HPDE6-E6E7 (cell line): Measurements from ENCODE around the gene TMEM176A.
A peak's percentile ranks its signal among the peaks of the same experiment; 100 is the strongest.
"Not testable (repeated sequence)": the region's sequence is repeated elsewhere in the genome, so short reads cannot be mapped to it uniquely, and the experiment has no call there.

ENCODE experiments used
- DNase-seq: peaks from one replicate; pipeline ENCODE4 v3.0.0; 2011; ENCODE audit warnings: missing footprints; ENCODE audit errors: extremely low spot score

TMEM176A gene

DNA sequence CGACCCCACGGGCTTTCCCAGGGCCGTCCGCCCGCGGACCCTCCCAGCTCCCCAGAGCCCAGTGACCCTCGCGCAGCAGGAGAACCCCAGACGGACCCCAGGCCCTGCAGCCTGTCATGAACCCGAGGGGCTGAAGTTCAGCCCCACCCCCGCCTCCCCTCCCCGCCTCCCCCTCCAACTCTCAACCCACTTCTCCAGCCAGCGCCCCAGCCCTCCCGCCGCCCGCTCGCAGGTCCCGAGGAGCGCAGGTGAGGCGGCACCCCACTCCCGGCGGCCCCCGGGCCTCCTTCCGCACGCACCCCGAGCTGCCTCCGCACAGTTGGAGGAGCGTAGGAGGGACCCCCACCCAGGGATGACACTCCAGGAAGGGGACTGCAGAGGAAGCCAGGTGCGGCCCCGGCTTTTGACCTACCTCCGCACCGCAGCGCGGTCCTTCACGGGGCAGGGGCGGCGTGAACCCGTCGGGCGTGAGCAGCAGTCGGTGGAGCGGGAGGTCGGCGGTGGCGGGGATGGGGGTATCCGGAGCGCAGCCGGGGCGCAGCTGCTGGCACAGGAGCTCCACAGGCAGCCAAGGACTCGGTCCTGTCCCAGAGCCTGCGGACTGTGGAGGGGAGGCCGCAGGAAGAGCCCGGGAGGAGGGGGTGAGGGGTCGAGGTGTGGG, at the start of gene TMEM176A:
TSS of gene TMEM176A (plus strand) at position 189 of the 661 bp plus-strand sequence. CDS start 782 bp downstream, outside the sequence.
- DNase-seq = no peak

- no peak for DNase-seq
Measured at GRCh38 chr7:150751702-150752101, 48.9 kb upstream of the TMEM176A start.

- DNase-seq = no peak
Measured at GRCh38 chr7:150753239-150753638, 47.3 kb upstream of the TMEM176A start.

DNA sequence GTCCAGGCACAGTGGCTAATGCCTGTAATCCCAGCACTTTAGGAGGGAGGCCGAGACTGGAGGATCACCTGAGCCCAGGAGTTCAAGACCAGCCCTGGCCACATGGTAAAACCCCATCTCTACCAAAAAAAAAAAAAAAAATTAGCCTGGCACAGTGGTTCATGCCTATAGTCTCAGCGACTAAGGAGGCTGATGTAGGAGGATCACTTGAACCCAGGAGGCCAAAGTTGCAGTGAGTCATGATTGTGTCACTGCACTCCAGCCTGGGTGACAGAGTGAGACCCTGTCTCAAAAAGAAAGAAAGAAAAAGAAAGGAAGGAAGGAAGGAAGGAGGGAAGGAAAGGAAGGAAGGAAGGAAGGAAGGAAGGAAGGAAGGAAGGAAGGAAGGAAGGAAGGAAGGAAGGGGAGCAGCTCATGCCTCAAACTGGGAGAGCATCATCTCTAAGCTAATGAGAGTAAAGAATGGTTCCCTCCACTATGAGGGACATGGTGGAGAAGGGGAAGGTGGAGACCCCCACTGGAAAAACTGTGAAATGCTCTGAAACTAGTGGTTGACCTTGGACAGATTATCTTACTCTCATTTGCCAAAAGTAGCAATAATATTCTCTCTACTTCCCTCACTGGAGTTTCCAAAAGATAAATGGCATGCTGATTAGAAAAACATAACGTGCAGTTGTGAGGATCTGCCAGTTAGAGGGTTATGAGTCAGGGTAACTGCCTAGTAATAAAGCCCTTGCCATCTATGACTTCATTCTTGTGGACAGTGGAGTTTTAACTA, 46.6 kb upstream of the TMEM176A start:
- no peak for DNase-seq

DNA sequence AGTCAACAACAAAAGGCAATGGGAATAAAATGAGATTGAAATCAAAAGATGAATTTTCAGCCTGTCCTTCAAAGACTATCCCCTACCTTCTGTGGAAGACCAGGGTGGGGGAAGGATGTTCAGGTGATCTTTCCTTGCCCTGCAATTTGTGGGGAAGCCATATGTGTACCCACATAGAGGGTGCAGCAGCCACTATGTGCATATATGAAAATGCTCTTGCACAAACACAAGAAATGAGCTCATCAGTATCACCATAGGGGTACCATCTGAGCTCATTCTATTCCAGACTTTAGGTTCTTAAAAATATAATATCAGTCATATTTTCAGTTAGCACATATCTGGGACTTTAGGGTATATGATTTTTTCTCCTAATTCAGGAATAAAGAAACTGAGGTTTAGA, 45.6 kb upstream of the TMEM176A start:
- DNase-seq = no peak

DNA sequence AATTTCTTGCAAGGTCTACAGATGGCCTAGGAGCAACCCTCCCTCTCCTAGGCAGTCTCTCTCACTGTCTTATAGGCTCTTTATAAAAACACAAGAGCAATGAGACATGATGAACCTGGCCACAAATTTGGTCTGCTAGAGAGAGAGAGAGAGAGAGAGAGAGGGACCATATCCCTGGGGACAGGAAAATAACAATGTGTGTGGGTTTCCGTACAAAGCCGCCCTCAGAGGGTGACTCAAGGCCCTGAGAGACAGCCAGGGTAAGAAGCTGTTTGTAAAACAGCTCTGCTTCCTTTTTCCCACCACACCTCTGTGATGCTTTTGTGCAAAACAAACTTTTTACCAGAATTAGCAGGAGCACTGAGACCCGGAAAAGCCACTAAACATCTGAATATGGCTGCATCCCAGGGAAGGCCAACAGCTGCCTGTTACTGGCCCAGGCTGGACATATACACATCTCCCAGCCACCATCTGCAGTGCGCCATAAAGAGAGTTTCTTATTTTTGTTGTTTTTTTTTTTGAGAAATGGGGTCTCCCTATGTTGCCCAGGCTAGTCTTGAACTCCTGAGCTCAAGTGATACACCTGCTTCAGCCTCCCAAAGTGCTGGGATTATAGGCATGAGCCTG, 45.0 kb upstream of the TMEM176A start:
- DNase-seq = no peak

- DNase-seq = no peak
Measured at GRCh38 chr7:150756166-150756565, 44.4 kb upstream of the TMEM176A start.

- DNase-seq = no peak
Measured at GRCh38 chr7:150756858-150757257, 43.7 kb upstream of the TMEM176A start.

DNA sequence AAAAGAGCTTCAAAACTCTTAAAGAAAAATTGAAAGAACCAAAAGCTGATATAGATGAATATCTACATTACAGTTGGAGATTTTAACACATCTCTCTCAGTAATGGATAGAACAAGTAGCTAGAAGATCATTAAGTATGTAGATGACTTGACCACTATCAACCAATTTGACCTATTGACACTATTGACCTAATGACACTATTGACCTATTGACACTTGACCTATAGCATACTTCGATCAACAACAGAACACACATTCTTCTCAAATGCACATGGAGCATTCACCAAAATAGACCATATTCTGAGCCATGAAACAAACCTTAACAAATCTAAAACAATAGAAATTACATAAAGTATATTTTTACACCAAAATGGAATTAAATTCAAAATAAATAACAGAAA, 41.1 kb upstream of the TMEM176A start:
- no peak for DNase-seq

GRCh38 chr7:150766334-150766709, 34.2 kb upstream of the TMEM176A start:
- no peak for DNase-seq

DNA sequence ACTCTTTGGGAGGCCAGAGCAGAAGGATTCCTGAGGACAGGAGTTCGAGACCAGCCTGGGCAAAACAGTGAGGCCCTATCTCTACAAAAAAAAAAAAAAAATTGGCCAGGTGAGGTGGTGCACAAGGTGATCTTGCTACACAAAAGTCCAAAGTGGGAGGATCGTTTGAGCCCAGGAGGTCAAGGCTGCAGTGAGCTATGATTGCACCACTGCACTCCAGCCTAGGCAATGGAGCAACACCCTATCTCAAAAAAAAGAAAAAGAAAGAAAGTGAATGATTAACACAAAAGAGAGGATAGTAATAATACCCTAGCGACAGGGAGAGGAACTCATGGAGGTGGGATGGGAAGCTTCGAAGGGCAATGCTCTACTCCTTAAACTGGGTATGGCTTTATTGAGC, 30.8 kb upstream of the TMEM176A start:
- no peak for DNase-seq

DNA sequence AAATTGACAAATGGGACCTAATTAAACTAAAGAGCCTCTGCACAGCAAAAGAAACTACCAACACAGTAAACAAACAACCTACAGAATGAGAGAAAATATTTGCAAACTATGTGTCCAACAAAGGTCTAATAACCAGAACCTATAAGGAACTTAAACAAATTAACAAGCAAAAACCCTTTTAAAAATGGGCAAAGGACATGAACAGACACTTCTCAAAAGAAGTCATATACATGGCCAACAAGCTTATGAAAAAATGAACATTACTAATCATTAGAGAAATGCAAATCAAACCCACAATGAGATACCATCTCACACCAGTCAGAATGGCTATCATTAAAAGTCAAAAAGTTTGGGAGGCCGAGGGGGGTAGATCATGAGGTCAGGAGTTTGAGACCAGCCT, 26.4 kb upstream of the TMEM176A start:
- not testable (repeated sequence) for DNase-seq

GRCh38 chr7:150778014-150778737, 22.4 kb upstream of the TMEM176A start:
- no peak for DNase-seq

GRCh38 chr7:150778738-150779301, 21.7 kb upstream of the TMEM176A start:
- peak; percentile 39 for DNase-seq

GRCh38 chr7:150780292-150780691, 20.3 kb upstream of the TMEM176A start:
- no peak for DNase-seq

- DNase-seq = no peak
Measured at GRCh38 chr7:150781103-150781502, 19.5 kb upstream of the TMEM176A start.

GRCh38 chr7:150781961-150782360, 18.6 kb upstream of the TMEM176A start:
- no peak for DNase-seq

DNA sequence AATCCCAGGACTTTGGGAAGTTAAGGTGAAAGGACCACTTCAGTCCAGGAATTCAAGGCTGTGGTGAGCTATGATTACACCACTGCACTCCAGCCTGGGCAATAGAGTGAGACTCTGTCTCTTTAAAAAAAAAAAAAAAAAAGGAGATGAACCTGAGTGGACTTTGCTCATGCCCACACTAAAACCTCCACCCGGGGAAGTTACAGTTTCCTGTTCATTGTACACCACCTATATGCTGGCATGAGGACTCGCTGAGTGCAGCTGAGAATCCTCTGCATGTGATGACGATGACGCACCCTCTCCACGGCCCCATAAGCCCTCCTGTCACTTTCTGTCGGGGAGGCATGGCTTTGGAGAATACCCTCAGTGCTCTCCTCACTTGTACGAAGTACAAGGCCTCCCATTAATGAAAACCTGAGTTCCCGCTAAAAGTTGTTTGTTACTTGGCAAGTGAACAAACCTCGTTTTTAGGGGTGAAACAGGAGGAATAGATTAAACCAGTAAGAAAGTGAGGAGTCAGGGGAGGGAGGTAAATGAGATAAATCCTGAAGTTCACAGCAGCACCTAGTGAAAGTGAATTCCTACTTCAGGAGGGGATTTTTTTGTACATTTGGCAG, 16.3 kb upstream of the TMEM176A start:
- DNase-seq = no peak

GRCh38 chr7:150784954-150785353, 15.6 kb upstream of the TMEM176A start:
- no peak for DNase-seq

DNA sequence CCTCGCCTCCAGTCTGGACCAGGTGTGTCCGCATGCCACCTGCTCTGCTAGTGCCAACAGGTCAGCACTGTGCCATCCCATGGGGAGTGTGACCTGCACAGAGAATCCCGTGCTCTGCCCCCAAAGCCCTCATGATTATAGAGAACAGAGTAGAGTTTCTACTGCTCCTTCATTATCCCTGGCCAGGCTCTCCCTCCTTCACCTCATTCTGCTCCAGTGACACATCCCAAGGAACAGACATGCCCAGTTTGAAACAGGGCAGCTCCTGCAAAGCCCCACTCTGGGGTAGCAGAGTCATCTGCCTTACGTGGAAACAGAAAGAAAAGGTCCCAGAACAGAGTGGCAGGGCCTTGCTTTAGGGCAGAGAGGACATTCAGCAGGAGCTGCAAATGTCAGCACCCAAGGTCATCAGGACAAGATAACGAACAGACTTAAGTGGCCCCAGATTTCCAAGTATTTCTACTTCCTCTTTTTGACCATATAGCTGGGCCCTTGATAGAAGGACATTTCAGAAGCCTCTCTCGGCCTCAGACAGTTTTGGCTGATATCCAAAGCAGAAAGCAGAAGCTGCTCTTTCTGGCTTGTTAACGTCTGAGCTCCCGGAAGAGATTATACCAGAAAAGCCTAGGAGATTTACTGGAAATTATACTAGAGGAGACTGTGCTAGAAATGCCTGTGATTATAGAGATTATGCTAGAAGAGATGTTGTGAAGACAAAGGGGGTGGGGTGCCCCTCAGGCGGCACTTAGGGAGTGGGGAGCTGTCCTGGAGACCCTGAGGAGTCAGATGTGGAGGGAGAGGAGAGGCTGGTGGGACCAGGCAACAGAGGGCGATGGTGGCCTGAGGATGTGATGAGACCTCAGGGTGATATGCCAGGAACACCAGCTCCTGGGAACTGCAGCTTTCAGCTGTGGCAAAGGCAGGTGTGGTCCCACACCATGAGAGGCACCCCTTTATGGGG, 13.0 kb upstream of the TMEM176A start:
- no peak for DNase-seq
